ENCODE data around the gene METTL16. TPM values are rescaled to one million over a fixed set of nuclear protein-coding genes. Genes with fewer than 3 reads are reported as not detected.
A peak's percentile ranks its signal among the peaks of the same experiment; 100 is the strongest.
"Not testable (repeated sequence)": the region's sequence is repeated elsewhere in the genome, so short reads cannot be mapped to it uniquely, and the experiment has no call there.

Gene METTL16
- total RNA-seq, 8 experiments from 2014 or later, result 15.1 to 31.5 (median 20.3) TPM

GRCh38 chr17:2531243-2531954 is 19.7 kb upstream of the METTL16 start:
- H3K4me1 ChIP-seq (replicated peaks in 1 of 2); in situ Hi-C loops (cut with MboI; ENCODE audit: low pct_unique_long_range_greater_than_20kb in 2 of 9, low sequenced_read_pairs in 9 of 9, unreplicated experiment in 9 of 9); H3K4me3 ChIP-seq; H3K27ac ChIP-seq; ATAC-seq (replicated peaks in 6 of 8): not testable (repeated sequence)
- WGBS, 10 experiments, result 33 to 94% (median 80%) methylated on average over 3 to 6 of the region's 9 CpGs; no CpG with 5 or more reads in 3 of the 10 experiments

- H3K4me1 ChIP-seq (replicated peaks in 1 of 2); in situ Hi-C loops (cut with MboI; ENCODE audit: low pct_unique_long_range_greater_than_20kb in 2 of 9, low sequenced_read_pairs in 9 of 9, unreplicated experiment in 9 of 9); H3K27ac ChIP-seq; ATAC-seq (replicated peaks in 6 of 8); H3K4me3 ChIP-seq: not testable (repeated sequence)
- 60 to 100% (median 84%) methylated on average over 1 to 12 of the region's 15 CpGs; no CpG with 5 or more reads in 3 of the 10 experiments for WGBS, 10 experiments
Observed at GRCh38 chr17:2521775-2522410, 10.2 kb upstream of the METTL16 start.

GRCh38 chr17:2521257-2521656 is 9.6 kb upstream of the METTL16 start:
- ATAC-seq (replicated peaks in 6 of 8), result no peak
- WGBS, 10 experiments, result 55 to 100% (median 76%) methylated on average over 1 to 5 of the region's 5 CpGs; no CpG with 5 or more reads in 3 of the 10 experiments
- in situ Hi-C loops (cut with MboI; ENCODE audit: low pct_unique_long_range_greater_than_20kb in 2 of 9, low sequenced_read_pairs in 9 of 9, unreplicated experiment in 9 of 9), result no loop called here

GRCh38 chr17:2517539-2517938 is 5.9 kb upstream of the METTL16 start:
- H3K27ac ChIP-seq, result no peak overlapping the region
- no peak overlapping the region for H3K4me3 ChIP-seq
- 40 to 100% (median 78%) methylated on average over 1 to 3 of the region's 5 CpGs; no CpG with 5 or more reads in 3 of the 10 experiments for WGBS, 10 experiments
- H3K4me1 ChIP-seq (replicated peaks in 1 of 2), result no peaks in the 10 kb centered on the region
- in situ Hi-C loops (cut with MboI; ENCODE audit: low pct_unique_long_range_greater_than_20kb in 2 of 9, low sequenced_read_pairs in 9 of 9, unreplicated experiment in 9 of 9), result no loop called here
- ATAC-seq (replicated peaks in 6 of 8), result no peak

More at GRCh38 chr17:2521257-2521656, 9.6 kb upstream of the METTL16 start:
- no peak overlapping the region for H3K4me3 ChIP-seq
- H3K4me1 ChIP-seq (replicated peaks in 1 of 2), result no peaks in the 10 kb centered on the region
- no peak overlapping the region for H3K27ac ChIP-seq

- Histone ChIP-seq H3K4me3 (peak overlapping the region; percentile 68 to 96 (median 81)), H3K4me1 (replicated peaks in 1 of 2) (peaks cover 0 to 9% of the 10 kb centered on the region in 2 donors), H3K27ac (peak overlapping the region; percentile 94 to 99)
- WGBS, 10 experiments, result 0 to 3% (median 0%) methylated on average over 1 to 5 of the region's 5 CpGs; no CpG with 5 or more reads in 1 of the 10 experiments
- in situ Hi-C loops (cut with MboI; ENCODE audit: low pct_unique_long_range_greater_than_20kb in 2 of 9, low sequenced_read_pairs in 9 of 9, unreplicated experiment in 9 of 9), result no loop called here
- ATAC-seq (replicated peaks in 6 of 8), result no peak
Observed at GRCh38 chr17:2511138-2511461, 588 bp downstream of the METTL16 start.

- Histone ChIP-seq H3K4me3 (peak overlapping the region; percentile 68 to 96 (median 81)), H3K27ac (peak overlapping the region; percentile 94 to 99), H3K4me1 (replicated peaks in 1 of 2) (peaks cover 0 to 9% of the 10 kb centered on the region in 2 donors)
- in situ Hi-C loops (cut with MboI; ENCODE audit: low pct_unique_long_range_greater_than_20kb in 2 of 9, low sequenced_read_pairs in 9 of 9, unreplicated experiment in 9 of 9), result no loop called here
- no peak for ATAC-seq (replicated peaks in 6 of 8)
- WGBS, 10 experiments, result 0 to 67% (median 30%) methylated on average over 1 to 2 of the region's 2 CpGs
Observed at GRCh38 chr17:2510559-2510958, 1.1 kb downstream of the METTL16 start.

- no CpG with 5 or more reads among the region's 1 CpG for WGBS, 10 experiments
- Histone ChIP-seq H3K4me1 (replicated peaks in 1 of 2) (peaks cover 0 to 9% of the 10 kb centered on the region in 2 donors), H3K27ac (no peak overlapping the region), H3K4me3 (no peak overlapping the region)
- in situ Hi-C loops (cut with MboI; ENCODE audit: low pct_unique_long_range_greater_than_20kb in 2 of 9, low sequenced_read_pairs in 9 of 9, unreplicated experiment in 9 of 9), result no loop called here
- ATAC-seq (replicated peaks in 6 of 8), result no peak
Observed at GRCh38 chr17:2508035-2508434, 3.7 kb downstream of the METTL16 start.

- H3K4me1 ChIP-seq (replicated peaks in 1 of 2); in situ Hi-C loops (cut with MboI; ENCODE audit: low pct_unique_long_range_greater_than_20kb in 2 of 9, low sequenced_read_pairs in 9 of 9, unreplicated experiment in 9 of 9); H3K27ac ChIP-seq; H3K4me3 ChIP-seq; ATAC-seq (replicated peaks in 6 of 8): not testable (repeated sequence)
- WGBS, 10 experiments, result no CpG with 5 or more reads among the region's 29 CpGs
Observed at GRCh38 chr17:2507015-2507414, 4.7 kb downstream of the METTL16 start.

- Histone ChIP-seq H3K27ac (no peak overlapping the region), H3K4me1 (replicated peaks in 1 of 2) (no peaks in the 10 kb centered on the region), H3K4me3 (no peak overlapping the region)
- no peak for ATAC-seq (replicated peaks in 6 of 8)
- in situ Hi-C loops (cut with MboI; ENCODE audit: low pct_unique_long_range_greater_than_20kb in 2 of 9, low sequenced_read_pairs in 9 of 9, unreplicated experiment in 9 of 9), result no loop called here
- WGBS, 10 experiments, result 74 to 100% (median 91%) methylated on average over 2 to 5 of the region's 5 CpGs; no CpG with 5 or more reads in 1 of the 10 experiments
Observed at GRCh38 chr17:2503627-2504026, 8.1 kb downstream of the METTL16 start.

GRCh38 chr17:2502871-2503580 is 8.7 kb downstream of the METTL16 start:
- Histone ChIP-seq H3K4me3 (no peak overlapping the region), H3K27ac (no peak overlapping the region), H3K4me1 (replicated peaks in 1 of 2) (no peaks in the 10 kb centered on the region)
- WGBS, 10 experiments, result 78 to 100% (median 93%) methylated on average over 4 to 8 of the region's 8 CpGs
- in situ Hi-C loops (cut with MboI; ENCODE audit: low pct_unique_long_range_greater_than_20kb in 2 of 9, low sequenced_read_pairs in 9 of 9, unreplicated experiment in 9 of 9), result no loop called here
- ATAC-seq (replicated peaks in 6 of 8), result no peak

GRCh38 chr17:2500446-2500845 is 11.2 kb downstream of the METTL16 start:
- WGBS, 10 experiments, result 0 to 100% (median 85%) methylated on average over 1 to 8 of the region's 8 CpGs; no CpG with 5 or more reads in 4 of the 10 experiments

GRCh38 chr17:2489286-2489685 is 22.4 kb downstream of the METTL16 start:
- ATAC-seq (replicated peaks in 6 of 8); H3K27ac ChIP-seq; in situ Hi-C loops (cut with MboI; ENCODE audit: low pct_unique_long_range_greater_than_20kb in 2 of 9, low sequenced_read_pairs in 9 of 9, unreplicated experiment in 9 of 9); H3K4me3 ChIP-seq: not testable (repeated sequence)
- 83 to 100% (median 96%) methylated on average over 2 to 10 of the region's 15 CpGs; no CpG with 5 or more reads in 2 of the 10 experiments for WGBS, 10 experiments
- H3K4me1 ChIP-seq (replicated peaks in 1 of 2), result peaks cover 15 to 18% of the 10 kb centered on the region in 2 donors

More at GRCh38 chr17:2500446-2500845, 11.2 kb downstream of the METTL16 start:
- no peaks in the 10 kb centered on the region for H3K4me1 ChIP-seq (replicated peaks in 1 of 2)
- no peak overlapping the region for H3K27ac ChIP-seq
- peak in 2 of 8 experiments; percentile 46 to 63 for ATAC-seq (replicated peaks in 6 of 8)
- in situ Hi-C loops (cut with MboI; ENCODE audit: low pct_unique_long_range_greater_than_20kb in 2 of 9, low sequenced_read_pairs in 9 of 9, unreplicated experiment in 9 of 9), result no loop called here
- H3K4me3 ChIP-seq, result no peak overlapping the region

GRCh38 chr17:2487306-2487705 is 24.4 kb downstream of the METTL16 start:
- in situ Hi-C loops (cut with MboI; ENCODE audit: low pct_unique_long_range_greater_than_20kb in 2 of 9, low sequenced_read_pairs in 9 of 9, unreplicated experiment in 9 of 9), result no loop called here
- Histone ChIP-seq H3K4me3 (no peak overlapping the region), H3K27ac (no peak overlapping the region), H3K4me1 (replicated peaks in 1 of 2) (peaks cover 17 to 23% of the 10 kb centered on the region in 2 donors)
- no peak for ATAC-seq (replicated peaks in 6 of 8)
- WGBS, 10 experiments, result 83 to 100% (median 97%) methylated on average over 1 to 5 of the region's 6 CpGs; no CpG with 5 or more reads in 1 of the 10 experiments

Data from motor neuron (in vitro differentiated cells).